DND-41 (cell line): Measurements from ENCODE around the gene NUDT8.

Source experiments
- ATAC-seq: fragments of 200-7000 bp; cut with Tn5 transposase; 3 replicates; pipeline ENCODE4 v1.9.1; 2021; ENCODE audit warnings: low read depth; ENCODE audit not compliant: insufficient read depth
- DNase-seq: peaks from one replicate; pipeline ENCODE4 v3.0.0-alpha.2; 2020
- H2AFZ ChIP-seq: 2 replicates; pipeline ENCODE4 v1.6.0; 2012; ENCODE audit warnings: low read depth, low read length
- H3K27ac ChIP-seq: 2 replicates; pipeline ENCODE4 v1.5.1; 2012; ENCODE audit warnings: low read length, inconsistent platforms
- H3K27me3 ChIP-seq: fragments of 200-600 bp; sonication (generic); 2 replicates; pipeline ENCODE4 v1.6.0; 2012; ENCODE audit warnings: low read length, mild to moderate bottlenecking, inconsistent platforms; ENCODE audit not compliant: insufficient read depth, poor library complexity
- H3K36me3 ChIP-seq: 2 replicates; pipeline ENCODE4 v1.5.1; 2012; ENCODE audit warnings: low read length, inconsistent platforms; ENCODE audit not compliant: insufficient read depth
- H3K4me1 ChIP-seq: 2 replicates; pipeline ENCODE4 v1.5.1; 2012; ENCODE audit warnings: mild to moderate bottlenecking, low read length; ENCODE audit not compliant: insufficient read depth
- H3K4me2 ChIP-seq: 2 replicates; pipeline ENCODE4 v1.6.0; 2012; ENCODE audit warnings: mild to moderate bottlenecking, moderate library complexity, low read length, inconsistent platforms; ENCODE audit not compliant: insufficient read depth
- H3K4me3 ChIP-seq, 2 experiments: fragments of 200-600 bp in 1 of 2; shearing (Covaris generic) in 1 of 2; 2 replicates each; pipeline ENCODE4 v1.5.1; 2012 to 2016; ENCODE audit warnings: inconsistent platforms in 2 of 2, low read length in 2 of 2, mild to moderate bottlenecking in 2 of 2, low read depth in 1 of 2, moderate library complexity in 1 of 2
- H3K79me2 ChIP-seq: 2 replicates; pipeline ENCODE4 v1.6.0; 2012; ENCODE audit warnings: low read length, inconsistent platforms; ENCODE audit not compliant: insufficient read depth
- H3K9ac ChIP-seq: 2 replicates; pipeline ENCODE4 v1.6.0; 2012; ENCODE audit warnings: low read depth, mild to moderate bottlenecking, inconsistent platforms, low read length, moderate library complexity
- H3K9me3 ChIP-seq: 2 replicates; pipeline ENCODE4 v1.5.1; 2012; ENCODE audit warnings: low read length, moderate library complexity, mild to moderate bottlenecking, inconsistent platforms; ENCODE audit not compliant: insufficient read depth, severe bottlenecking
- H4K20me1 ChIP-seq: 2 replicates; pipeline ENCODE4 v1.6.0; 2012; ENCODE audit warnings: low read length; ENCODE audit not compliant: insufficient read depth
- EZH2 ChIP-seq: IDR thresholded peaks from 3 replicates; pipeline ENCODE4 v1.6.1; 2012; ENCODE audit warnings: borderline replicate concordance, low read depth, mild to moderate bottlenecking, moderate library complexity, low read length, inconsistent platforms; ENCODE audit not compliant: severe bottlenecking
- TF ChIP-seq, protein P1 (sequence below): IDR thresholded peaks from 2 replicates; pipeline ENCODE4 v1.5.1; 2012; ENCODE audit warnings: borderline replicate concordance, low read length, moderate library complexity, mild to moderate bottlenecking; ENCODE audit not compliant: poor library complexity, severe bottlenecking; ENCODE audit errors: extremely low read depth

The NUDT8 gene, protein sequence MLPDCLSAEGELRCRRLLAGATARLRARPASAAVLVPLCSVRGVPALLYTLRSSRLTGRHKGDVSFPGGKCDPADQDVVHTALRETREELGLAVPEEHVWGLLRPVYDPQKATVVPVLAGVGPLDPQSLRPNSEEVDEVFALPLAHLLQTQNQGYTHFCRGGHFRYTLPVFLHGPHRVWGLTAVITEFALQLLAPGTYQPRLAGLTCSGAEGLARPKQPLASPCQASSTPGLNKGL

DNA sequence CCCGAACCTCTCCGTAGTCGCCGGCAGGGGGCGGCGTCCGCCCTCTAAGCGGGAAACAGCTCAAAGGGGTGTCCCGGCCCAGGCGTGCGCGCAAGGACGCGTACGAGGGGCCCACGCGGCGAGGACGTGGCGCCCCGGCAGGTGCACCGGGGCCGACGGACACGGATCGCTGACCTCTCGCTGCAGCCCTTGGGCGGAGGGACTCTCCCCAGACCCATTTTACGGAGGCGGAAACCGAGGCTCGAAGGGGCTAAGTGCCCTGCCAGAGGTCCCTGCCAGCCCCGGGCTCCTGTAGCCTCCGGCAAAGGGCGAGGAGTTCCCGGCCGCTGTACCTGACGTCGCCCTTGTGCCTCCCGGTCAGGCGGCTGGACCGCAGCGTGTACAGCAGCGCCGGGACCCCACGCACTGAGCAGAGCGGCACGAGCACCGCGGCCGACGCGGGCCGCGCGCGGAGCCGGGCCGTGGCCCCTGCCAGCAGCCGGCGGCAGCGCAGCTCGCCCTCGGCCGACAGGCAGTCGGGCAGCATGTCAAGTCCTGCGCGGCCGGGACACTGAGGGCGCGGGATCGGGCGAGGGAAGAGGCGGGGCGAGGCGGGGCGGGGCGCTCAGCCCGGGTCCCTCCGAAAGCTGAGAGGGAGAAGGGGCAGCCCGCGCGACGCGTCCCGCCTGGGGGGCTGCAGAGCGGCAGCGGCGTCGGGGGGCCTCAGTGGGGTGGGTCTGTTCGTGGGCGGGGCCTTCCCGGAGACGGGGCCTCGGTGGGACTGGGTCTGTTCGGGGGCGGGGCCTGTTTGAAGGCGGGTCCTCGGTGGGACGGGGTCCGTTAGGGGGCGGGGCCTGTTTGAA is at the start of gene NUDT8:
NUDT8 (minus strand) TSS at position 552 of the 842 bp plus-strand sequence; CDS start at position 526, 26 bp downstream.
- H3K36me3 ChIP-seq, result peaks cover 25% of the 10 kb centered on the region
- H3K4me2 ChIP-seq, result peak within 1 kb of the TSS; percentile 98
- H3K9me3 ChIP-seq, result no peaks in the 10 kb centered on the region
- peak within 1 kb of the TSS; percentile 92 for H2AFZ ChIP-seq
- no peaks in the 10 kb centered on the region for H4K20me1 ChIP-seq
- H3K4me3 ChIP-seq, result peak within 1 kb of the TSS; percentile 45 to 96
- DNase-seq (peak; percentile 92), ATAC-seq (peak; percentile 66)
- TF ChIP-seq EZH2, result no peak
- TF ChIP-seq, protein P1, sequence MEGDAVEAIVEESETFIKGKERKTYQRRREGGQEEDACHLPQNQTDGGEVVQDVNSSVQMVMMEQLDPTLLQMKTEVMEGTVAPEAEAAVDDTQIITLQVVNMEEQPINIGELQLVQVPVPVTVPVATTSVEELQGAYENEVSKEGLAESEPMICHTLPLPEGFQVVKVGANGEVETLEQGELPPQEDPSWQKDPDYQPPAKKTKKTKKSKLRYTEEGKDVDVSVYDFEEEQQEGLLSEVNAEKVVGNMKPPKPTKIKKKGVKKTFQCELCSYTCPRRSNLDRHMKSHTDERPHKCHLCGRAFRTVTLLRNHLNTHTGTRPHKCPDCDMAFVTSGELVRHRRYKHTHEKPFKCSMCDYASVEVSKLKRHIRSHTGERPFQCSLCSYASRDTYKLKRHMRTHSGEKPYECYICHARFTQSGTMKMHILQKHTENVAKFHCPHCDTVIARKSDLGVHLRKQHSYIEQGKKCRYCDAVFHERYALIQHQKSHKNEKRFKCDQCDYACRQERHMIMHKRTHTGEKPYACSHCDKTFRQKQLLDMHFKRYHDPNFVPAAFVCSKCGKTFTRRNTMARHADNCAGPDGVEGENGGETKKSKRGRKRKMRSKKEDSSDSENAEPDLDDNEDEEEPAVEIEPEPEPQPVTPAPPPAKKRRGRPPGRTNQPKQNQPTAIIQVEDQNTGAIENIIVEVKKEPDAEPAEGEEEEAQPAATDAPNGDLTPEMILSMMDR, result peak; percentile 94
- H3K4me1 ChIP-seq, result peaks cover 66% of the 10 kb centered on the region
- peak within 1 kb of the TSS; percentile 99 for H3K9ac ChIP-seq
- H3K27ac ChIP-seq, result peak within 1 kb of the TSS; percentile 97
- H3K79me2 ChIP-seq, result peaks cover 25% of the 10 kb centered on the region
- no peaks in the 10 kb centered on the region for H3K27me3 ChIP-seq

DNA sequence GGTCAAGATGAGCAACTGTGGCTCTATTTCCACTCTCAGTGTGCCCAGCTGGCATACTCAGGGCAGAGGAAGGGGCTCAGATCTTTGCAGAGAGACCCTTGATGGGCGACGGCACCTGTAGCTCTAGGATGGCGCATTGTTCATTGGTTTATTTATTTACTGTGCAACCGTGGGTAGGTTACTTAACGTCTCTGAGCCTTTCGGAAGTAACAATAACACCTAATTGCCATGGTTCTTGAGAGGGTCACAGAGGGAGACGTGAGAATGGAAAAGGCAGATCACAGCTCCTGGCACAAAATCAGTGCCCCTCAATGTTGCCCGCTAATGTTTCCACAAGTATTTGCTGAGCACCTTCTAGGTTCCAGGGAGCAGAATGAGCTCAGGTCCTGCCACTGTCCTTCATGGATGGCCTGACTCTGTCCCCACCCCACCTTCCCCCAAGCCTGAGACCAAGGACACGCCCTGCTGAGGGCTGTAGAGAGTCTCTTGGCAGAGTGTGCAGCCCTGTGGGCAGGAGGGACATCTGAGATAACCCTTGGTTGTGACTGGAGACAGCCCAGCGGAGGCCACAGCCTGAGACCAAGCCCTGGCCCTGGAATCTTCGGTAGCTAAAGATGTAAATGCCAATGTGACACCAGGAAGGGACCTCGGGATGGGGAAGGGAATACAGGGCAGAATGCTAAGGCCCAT is 45.5 kb upstream of the NUDT8 start:
- H3K27ac ChIP-seq, result peak overlapping the region; percentile 34

DNA sequence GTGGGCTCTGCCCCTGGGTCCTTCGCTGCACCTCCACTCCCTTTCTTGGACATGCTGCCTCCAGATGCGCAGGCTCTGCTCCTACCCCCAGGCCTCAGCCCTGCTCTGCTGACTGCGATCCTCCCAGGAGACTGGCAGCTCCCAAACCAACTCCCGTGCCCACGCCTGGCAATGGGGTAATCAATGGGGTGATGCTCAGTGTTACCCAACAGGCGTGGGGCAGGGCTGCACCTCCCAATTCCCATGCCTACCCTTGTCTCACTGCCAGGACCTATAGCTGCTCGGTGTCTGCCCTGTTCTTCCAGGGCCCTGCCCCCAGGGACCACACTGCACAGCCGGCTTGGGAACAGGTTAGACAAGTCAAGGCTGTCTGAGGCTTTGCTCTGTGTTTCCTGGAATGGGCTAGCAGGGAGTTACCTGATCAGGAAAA is 44.7 kb upstream of the NUDT8 start, which contains the start of gene ALDH3B2:
ALDH3B2 (minus strand) TSS at position 182 of the 430 bp plus-strand sequence. CDS start 7,688 bp downstream, outside the sequence.
- H3K27me3 ChIP-seq, result no peaks in the 10 kb centered on the region
- no peak within 1 kb of the TSS for H2AFZ ChIP-seq
- DNase-seq (peak; percentile 4), ATAC-seq (no peak)
- H3K4me2 ChIP-seq, result no peak within 1 kb of the TSS
- H3K79me2 ChIP-seq, result peaks cover 6% of the 10 kb centered on the region
- no peak within 1 kb of the TSS for H3K4me3 ChIP-seq
- peaks cover 21% of the 10 kb centered on the region for H3K4me1 ChIP-seq
- H4K20me1 ChIP-seq, result no peaks in the 10 kb centered on the region
- H3K27ac ChIP-seq, result peak within 1 kb of the TSS; percentile 50
- H3K9ac ChIP-seq, result no peak within 1 kb of the TSS
- peaks cover 13% of the 10 kb centered on the region for H3K9me3 ChIP-seq
- H3K36me3 ChIP-seq, result no peaks in the 10 kb centered on the region
- no peak for TF ChIP-seq EZH2
- TF ChIP-seq, protein P1, result no peak

More for the DNA sequence above, 45.5 kb upstream of the NUDT8 start:
- TF ChIP-seq, protein P1, result no peak
- TF ChIP-seq EZH2, result no peak
- Histone ChIP-seq H2AFZ (no peak overlapping the region), H3K9me3 (peaks cover 15% of the 10 kb centered on the region), H4K20me1 (no peaks in the 10 kb centered on the region), H3K4me2 (no peak overlapping the region), H3K4me1 (peaks cover 14% of the 10 kb centered on the region), H3K4me3 (no peak overlapping the region), H3K79me2 (peaks cover 2% of the 10 kb centered on the region; the same call in 1 of the 2 replicates), H3K36me3 (no peaks in the 10 kb centered on the region), H3K27me3 (no peaks in the 10 kb centered on the region), H3K9ac (no peak overlapping the region)
- peak; percentile 2 for DNase-seq
- ATAC-seq, result no peak
